CMK (cell line): Measurements from ENCODE around the gene CTCF.

Experiments used
- DNase-seq: peaks from one replicate; pipeline ENCODE4 v3.0.0-alpha.2; 2010; ENCODE audit warnings: low read depth

CTCF gene

DNA sequence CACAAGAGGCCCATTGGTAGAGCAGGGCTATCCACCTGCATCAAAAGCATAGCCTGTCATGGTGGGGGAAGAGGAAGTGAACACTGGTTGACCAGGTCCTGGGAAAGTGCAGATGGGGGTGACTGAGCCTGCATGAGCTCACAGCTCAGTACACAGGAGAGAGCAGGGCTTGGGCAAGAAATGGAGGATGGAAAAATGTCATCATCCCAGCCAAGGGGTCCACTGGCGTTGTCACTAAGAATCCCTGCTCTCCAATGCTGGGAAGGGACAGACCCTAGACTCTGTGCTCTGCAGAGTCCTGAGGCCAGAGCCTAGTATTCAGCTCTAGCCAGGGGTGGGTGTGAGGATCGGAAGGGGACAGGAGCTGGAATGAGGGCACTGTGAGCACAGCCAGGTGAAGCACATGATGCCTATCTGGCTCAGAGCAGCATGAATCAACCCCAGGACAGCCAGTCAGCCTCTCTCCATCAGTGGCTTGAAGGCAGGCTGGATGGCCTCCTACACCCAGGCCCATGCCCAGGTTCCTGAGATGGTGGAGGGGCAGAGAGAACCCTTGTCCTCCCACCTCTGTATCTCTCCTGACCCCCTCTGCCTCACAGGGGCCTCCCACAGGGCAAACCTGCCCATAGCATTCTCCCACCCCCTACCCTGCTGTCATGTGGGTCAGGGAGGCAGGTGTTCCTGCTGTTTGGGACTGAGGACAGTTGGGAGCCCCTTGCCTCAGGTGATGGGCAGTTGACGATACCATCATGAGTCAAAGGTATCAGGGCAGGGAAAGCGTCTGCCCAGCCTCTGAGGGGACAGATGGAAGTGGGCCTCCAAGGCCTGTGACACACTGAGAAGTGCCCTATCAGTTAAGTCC lies 13.8 kb upstream of the CTCF start:
- no peak for DNase-seq

DNA sequence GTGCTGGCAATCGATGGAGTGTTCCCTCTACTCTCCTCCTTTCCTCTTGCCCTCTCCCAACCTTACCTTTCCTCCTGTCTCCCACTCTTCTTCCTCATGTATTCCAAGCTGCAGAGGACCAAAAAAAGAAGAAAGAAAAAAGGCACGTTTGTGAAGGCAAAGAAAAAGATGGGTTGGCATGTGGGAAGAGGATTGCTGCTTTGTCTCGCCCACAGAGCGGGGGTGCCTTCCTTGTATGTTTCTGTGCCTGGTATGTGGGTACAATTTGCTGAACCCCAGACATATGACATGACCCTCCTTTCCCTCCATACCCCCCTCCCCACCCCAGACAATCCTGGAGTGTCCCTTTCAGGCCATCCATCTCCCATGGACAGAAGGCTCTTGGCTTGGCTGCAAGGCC lies 13.1 kb upstream of the CTCF start:
- no peak for DNase-seq

DNA sequence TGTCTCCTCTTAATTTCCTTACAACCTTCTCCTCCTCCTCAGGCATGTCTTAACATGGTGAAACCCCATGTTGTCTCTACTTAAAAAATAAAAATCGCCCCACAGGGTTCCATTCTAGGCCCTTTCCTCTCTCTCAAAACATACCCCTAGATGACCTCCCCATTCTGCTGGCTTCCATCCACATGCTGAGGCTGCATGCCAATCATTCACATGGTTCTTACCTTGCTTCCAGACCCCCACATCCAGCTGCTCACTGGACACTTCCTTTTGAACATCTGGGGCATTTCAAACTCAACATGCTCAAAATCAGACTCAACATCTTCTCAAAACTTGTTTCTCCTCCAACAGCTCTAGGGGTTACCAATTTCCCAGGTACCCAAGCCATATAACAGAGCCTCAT lies 12.4 kb upstream of the CTCF start:
- no peak for DNase-seq

DNA sequence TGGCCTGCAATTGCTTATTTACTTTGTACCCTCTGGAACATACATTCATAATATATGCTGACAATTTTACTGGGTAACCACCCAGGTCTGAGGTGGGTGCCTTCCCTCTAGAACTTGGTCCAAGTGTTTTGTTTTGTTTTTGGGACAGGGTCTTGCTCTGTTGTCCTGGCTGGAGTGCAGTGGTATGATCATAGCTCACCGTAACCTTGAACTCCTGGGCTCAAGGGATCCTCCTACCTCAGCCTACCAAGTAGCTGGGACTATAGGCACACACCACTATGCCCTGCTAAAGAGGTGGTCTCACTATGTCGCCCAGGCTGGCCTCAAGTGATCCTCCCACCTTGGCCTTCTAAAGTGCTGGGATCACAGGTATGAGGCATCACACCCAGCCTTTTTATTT lies 11.2 kb upstream of the CTCF start:
- no peak for DNase-seq

DNA sequence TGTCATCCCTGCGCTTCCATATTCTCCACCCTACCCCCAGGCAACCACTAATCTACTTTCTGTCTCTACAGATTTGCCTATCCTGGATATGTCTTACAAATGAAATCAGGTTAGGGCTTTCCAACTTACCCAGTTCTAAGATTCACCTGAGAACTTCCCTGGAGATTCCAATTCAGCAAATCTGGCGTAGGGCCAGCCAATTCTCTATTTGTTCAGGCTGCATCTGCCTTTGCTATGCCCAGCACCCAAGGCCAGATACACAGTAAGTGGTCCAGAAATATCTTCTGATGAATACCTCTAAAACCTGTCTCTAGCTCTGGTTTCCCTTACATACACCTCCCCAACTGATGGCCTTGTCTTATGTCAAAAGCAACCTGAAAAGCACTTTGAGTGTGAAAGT lies 10.4 kb upstream of the CTCF start:
- DNase-seq, result no peak

DNA sequence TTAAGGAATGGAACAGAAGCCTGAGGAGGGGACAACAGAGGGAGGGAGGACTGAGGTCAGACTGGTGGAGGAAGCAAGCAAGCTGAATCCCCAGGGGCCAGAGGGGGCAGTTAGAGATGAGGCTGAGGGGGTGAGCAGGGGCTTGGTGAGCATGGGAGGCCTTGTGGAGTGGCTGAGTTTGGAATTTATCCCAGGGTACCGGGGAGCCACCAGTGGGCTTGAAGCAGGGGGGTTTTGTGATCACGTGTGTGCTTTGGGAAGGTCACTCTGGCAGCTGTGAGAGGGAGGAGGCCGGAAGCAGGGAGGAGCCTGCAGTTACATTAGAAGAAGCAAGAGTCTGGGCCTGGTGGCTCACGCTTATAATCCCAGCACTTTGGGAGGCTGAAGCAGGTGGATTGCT lies 9.8 kb upstream of the CTCF start:
- no peak for DNase-seq

DNA sequence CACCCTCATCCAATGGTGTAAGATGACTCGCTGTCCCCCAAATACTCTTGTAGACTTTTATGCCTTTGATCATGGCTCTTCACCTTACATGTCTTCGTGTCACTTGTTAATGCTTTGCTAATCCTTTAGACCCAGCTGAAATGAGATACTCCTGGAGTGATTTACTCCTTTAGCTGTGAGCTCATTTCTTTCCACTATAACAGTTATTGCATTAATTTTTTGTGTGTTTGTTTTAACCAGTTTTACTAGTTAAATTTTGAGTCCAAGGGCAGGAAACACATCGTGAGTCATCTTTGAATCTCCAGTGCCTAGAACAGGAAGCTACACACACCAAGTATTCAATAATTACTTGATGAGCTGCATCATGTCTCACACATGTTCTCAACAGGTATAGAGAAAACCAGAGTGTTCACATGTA lies 6.5 kb upstream of the CTCF start:
- no peak for DNase-seq

DNA sequence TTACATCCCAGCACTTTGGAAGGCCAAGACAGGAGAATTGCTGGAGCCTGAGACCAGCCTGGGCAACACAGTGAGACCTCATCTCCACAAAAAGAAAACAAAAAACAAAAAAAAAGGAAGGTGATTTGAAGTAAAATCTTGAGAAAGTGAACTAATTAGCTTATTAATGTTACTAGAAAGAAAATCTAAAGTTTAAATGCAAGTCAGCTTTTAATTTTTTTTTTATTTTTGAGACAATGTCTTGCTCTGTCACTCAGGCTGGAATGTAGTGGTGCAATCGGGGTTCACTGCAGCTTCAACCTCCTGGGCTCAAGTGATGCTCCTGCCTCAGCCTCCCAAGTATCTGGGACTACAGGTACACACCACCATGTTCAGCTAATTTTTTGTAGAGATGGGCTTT lies 3.5 kb upstream of the CTCF start:
- DNase-seq, result no peak

DNA sequence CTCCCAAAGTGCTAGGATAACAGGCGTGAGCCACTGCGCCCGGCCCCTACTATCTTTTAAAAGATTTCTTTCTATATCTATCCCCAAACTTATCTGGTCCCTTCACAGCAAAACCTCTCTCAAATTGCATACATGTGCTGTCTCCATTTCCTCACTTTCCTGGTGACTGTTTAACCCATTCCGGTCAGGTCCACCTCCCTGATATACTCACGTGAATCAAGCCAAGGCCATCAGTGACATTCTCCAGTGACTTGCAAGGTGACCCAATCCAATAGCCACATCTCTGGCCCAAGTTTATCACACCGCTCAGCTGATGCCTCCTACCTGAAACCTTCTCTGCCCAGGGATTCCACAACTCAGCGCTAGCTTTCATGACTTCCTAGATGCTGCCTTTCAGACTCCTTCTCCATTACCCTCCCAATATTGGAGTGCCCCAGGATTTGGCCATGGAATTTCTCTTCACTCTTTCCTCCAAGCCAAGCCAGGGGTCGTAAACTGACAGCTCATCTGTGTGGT lies 1.4 kb upstream of the CTCF start:
- DNase-seq, result no peak

DNA sequence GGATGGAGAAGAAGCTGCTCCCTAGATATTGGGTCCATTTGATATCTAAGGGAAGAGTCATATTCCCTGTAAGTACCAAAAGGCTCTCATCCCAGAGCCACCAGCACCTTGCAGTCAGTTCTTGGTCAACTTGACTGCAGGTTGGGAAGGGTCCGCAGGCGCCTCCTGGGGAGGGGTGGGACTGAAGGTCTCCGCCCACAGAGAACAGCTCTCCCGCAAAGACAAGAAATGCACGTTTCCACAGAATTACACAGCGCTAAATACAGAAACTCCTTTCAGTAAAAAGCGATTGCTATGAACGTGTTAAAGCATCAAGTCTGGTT lies 864 bp upstream of the CTCF start:
- DNase-seq, result no peak

DNA sequence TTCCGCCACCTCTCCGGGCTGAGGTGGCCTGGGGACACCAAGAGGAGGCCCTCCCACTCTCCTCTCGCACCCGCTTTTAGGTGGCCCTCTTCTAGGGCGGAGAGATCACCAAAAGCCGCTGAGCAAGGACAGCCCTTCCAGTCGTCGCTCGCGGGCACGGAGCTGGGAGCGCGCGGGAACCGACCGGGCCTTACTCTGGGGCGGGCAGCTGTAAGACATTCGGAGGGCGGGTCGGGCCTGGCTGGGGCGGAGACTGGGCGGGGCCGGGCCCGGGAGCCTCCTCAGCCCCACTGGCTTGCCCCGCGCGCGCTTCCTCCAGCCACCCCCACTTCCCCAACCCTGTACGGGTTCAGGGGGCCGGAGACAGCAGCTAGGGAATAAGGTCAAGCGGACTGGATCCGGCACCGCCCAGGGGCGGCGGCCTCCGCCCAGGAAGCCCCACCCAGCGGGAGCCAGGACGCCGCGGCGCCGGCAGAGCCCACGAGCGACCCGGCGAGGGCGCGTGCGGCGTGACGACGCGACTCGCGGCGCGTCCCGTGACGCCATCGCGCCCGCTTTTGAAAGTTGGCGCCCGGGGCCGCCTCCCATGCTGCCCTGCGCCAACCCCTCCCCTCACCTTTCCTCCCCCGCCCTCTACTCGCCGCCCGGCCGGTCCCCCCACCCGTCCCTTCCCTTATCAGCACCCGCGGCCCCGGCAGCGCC lies 351 bp upstream of the CTCF start:
- DNase-seq, result peak; percentile 94

DNA sequence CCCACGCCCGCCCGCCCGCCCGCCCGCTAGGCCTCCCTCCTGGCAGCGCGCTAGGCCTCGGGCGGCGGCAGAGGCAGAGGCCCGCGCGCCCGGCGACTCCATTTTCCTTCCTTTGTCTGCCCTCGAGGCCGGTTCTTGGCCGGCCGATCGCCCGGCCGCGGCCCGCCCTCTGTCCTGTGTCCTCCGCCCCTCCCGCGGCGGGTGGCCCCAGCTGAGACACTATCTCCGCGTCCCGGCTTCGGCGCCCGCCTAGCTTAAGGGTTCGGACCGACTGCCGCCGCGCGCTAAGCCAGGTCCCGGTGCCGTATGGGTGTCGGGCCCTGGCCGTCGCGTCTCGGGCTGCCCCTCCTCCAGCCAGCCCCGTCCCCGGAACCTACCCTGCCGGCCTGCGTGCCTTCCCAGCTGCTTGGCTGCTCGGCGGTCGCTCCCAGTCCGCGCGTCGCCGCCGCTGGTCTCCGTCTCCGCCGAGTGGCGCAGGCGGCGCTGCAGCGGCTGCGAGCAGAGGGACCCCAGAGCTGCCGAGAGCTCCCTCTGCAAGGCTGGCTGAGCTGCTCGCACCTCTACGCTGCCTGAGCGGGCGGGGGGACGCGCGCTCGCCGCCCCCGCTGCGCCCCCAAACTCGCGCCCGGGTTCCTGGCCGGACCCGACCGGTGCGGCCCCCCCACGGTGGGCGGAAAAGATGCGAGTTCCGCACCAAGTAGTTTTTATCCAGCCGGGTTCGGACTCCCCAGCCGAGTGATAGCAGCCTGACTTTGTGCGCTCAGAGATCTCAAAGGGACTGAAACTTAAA lies 787 bp downstream of the CTCF start:
- no peak for DNase-seq

DNA sequence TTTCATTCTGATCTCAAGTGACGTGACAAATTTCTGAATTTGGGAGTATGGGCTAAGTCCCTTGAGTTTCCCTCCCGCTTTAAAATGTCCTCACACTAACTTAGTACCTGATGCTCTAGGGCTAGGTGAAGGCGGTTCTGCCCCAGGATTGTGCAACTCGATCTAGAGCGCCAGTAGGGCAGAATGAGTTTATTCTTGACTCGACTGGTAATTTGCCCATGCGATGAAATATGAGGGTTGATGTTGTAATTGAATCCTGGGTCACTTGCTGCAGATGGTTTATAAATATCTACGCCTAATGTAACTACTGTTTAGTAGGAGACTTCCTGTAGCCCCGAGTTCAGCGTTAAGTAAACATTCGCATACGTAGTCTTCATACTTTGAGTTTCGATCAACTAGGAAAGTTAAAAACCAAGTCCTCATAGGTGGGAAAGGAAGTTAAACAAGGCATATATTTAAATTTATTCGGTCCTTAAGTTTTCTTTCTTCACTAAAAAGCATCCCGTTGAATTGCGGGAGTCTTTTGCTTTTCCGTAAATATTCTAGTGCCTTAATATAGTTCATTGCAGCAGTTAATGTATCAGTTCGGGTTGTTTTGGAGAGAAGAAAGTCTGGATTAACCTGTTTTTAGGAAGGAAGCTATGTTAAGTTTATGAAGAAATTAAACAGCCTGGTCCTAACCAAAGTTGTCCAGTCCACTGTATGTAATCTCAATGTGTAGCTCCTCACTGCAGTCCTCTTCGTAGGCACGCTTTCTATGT lies 1.6 kb downstream of the CTCF start:
- DNase-seq, result no peak

DNA sequence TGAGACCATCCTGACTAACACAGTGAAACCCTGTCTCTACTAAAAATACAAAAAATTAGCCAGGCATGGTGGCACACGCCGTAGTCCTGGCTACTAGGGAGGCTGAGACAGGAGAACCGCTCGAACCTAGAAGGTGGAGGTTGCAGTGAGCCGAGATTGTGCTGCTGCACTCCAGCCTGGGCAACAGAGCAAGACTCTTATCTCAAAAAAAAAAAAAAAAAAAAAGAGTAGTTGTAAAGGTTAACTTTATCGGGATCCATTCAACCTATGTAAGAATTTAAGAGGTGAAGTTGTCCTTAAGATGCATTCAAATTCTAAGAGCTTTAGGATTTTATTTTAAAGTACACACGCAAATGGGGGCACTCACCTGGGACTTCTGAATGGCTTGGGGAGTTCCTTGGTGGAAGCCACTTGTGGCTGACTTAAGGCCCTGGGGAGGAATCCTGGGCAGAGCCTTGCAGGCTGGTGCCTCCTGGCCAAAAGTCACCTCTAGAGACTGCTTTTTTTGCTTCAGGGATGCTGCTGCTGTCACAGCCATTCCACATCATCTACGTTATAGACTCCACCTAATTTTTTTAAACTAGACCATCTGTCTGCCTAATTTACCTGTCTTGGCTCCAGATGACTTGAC lies 3.3 kb downstream of the CTCF start:
- no peak for DNase-seq

DNA sequence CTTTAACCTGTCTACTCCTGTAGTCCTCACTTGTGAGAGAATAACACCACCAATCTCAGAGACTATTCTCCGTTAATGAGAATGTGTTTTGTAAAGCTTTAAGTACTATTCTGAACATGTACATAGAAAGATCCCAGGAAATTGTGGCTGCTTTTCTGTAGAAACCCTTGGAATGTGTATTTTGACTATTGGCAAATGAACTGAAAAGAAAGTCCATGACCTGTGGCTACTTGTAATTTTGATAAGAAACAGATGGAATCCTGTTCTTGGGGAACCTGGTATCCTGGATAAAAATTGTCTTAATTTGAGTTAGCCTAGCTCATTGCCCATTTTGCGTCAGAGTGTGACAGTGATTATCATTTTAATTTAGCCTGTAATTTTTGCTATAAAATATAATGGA lies 9.1 kb downstream of the CTCF start:
- no peak for DNase-seq

DNA sequence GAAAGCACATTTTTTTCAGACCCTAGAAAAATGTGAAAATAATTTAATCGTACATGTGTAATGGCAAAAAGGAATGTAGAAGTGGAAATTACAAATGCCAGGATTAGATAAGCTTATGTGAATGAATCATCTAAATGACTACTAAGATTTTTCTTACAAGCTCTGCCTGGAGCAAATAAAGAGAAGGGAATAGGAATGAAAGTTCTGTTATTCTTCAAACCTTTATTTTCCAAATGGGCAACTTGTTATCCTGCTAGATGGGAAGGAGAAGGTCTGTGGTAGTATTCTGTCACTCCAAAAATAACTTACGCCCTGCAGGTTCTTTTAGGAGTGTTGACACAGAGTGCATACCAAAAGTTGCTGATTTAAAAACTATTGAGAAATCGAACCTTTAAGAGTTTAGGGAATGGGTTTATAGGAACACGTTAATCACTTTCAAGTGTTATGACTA lies 9.7 kb downstream of the CTCF start:
- no peak for DNase-seq

DNA sequence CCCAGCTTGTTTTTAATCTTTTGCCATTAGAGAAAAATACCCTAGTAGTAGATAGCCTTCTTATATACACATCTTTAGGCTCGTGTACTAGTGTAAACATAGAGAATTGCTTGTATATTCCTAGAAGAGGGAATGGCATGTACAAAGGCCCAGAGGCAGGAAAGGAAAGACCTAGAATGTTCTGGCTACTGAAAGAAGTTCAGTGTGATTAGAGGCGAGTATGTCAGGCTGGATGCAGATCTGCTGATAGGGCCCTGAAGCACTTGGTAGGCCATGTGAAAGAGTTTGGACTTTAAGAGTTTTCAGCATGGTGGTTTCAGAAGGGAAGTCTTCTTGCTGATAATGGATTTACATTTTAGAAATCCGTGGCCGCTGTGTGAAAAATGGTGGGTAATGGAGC lies 17.4 kb downstream of the CTCF start:
- DNase-seq, result no peak

DNA sequence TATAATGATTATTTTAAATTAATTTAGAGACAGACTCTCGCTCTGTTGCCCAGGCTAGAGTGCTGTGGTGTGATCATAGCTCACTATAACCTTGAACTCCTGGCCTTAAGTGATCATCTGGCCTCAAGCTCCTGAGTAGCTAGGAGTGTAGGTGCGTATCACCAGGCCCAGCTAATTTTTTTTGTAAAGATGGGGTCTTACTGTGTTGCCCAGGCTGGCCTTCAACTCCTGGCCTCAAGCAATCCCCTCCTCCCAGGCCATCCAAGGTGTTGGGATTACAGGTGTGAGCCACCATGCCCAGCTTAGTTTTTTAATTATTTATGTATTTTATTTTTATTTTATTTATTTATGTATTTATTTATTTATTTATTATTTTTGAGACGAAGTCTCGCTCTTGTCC lies 17.9 kb downstream of the CTCF start:
- DNase-seq, result no peak

DNA sequence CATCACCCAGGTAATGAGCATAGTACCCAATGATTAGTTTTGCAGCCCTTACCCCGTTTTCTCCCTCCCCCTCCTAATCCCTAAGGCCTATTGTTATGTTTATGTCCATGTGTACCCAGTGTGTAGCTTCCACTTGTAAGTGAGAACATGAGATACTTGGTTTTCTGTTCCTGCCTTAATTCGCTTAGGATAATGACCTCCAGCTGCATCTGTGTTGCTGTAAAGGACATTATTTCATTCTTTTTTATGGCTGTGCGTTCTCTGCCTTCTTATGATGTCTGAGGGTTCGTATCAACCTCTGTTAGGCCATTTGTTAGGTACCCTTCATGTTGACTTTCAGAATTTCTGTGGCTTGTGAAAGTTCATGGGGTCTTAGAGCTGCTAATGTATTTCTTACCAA lies 31.0 kb downstream of the CTCF start:
- no peak for DNase-seq

DNA sequence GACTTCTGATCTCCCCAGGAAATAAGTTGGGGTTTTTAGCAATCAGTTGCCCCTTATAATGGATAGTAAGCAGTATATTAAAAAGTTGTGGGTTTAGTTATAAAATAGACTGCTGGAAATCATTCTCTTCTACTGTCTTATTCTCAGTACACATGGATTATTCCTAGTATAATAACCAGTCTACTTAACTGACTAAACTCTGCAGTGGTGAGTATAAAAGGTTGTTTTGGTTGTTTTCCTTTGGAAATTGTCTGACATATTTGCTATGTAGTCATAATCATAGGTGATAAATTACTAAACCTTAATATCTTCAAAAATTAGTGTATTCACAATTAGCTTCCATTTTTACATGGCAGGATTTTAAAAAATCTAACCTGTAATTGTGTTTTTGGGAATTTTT lies 31.4 kb downstream of the CTCF start:
- no peak for DNase-seq

DNA sequence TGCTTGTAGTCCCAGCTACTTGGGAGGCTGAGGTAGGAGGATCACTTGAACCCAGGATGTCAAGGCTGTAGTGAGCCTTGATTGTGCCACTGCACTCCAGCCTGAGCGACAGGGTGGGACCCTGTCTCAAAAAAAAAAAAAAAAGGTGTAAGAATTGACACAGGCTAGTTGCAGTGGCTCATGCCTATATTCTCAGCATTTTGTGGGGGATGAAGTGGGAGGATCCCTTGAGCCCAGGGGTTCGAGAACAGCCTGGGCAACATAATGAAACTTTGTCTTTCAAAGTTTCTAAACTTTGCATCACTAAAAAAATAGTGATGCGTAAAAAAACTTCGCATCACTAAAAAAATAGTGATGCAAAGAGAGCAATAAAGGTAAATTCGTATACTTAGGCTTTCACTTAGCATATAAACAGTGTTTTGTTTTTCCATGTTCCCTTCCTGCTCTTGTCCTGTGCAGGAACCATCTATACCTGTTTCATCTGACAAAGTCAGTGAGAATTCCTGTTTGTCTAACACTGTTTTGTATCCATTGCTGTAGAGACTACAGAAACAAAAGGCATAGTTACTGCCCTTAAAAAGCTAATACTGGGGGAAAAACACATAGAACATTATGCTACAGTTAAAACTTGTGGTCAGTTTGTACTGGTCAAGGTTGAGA lies 32.1 kb downstream of the CTCF start:
- no peak for DNase-seq
